Measurements from ENCODE around the gene GTF2F2. TPM values are rescaled to one million over a fixed set of nuclear protein-coding genes. Genes with fewer than 3 reads are reported as not detected.
"Not testable (repeated sequence)": the region's sequence is repeated elsewhere in the genome, so short reads cannot be mapped to it uniquely, and the experiment has no call there.

GTF2F2 gene
- total RNA-seq, 3 donors from 2014 or later (not counting 1 experiment from before 2014, with no cell fraction given), result 13.6 to 16.4 (median 15.7) TPM

DNA sequence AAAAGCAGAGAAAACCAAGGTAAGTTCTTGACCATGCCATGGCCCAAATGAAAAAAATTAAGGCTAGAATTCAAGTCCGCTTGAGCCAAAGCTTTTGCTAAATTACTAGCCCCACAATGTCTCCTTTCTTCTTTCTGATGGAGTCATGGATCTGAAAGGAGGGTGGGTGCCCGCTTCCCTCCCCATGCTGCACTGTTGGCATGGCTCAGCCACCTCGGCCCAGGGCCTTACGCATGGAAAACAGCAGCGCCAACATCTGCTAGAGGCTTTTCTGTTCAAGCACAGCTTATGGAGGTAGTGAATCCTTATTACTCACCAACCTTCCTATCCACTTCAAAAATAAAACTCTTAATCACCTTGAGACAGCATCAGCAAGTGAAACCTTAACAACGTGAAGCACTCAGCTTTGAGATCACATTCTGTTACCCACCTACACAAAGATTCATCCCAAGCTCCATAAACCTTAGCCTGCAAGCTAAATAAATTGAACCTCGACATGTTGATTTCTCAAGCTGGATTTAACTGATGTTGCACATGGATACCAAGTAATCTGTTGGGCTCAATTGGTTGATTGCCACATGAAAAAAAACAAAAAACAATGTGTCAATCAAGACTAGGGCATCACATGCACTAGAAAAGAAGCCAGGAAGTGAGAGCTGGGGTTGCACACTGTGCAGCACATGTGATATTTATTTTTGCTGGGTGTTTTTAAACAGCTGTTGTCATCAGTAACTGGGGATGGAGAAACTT is 177.3 kb downstream of the GTF2F2 start:
- peak; percentile 73 to 81 (median 78) for ATAC-seq
- H3K36me3 ChIP-seq (ENCODE audit: control insufficient read depth, insufficient read depth, low read length), result no peaks in the 10 kb centered on the region
- H3K4me3 ChIP-seq (ENCODE audit: low read length), result no peak overlapping the region
- H3K9me3 ChIP-seq (ENCODE audit: control insufficient read depth, insufficient read depth, low read length), result no peaks in the 10 kb centered on the region
- no peaks in the 10 kb centered on the region for H3K27me3 ChIP-seq (ENCODE audit: control insufficient read depth, insufficient read depth, low read length)
- Mint-ChIP-seq H3K4me1 (peaks cover 36 to 43% of the 10 kb centered on the region in 2 donors), H3K27me3 (ENCODE audit: low read depth in 2 of 2) (no peaks in the 10 kb centered on the region), H3K27ac (peak overlapping the region; percentile 48 to 67), H3K4me3 (peak overlapping the region; percentile 4), H3K36me3 (no peaks in the 10 kb centered on the region), H3K9me3 (no peaks in the 10 kb centered on the region)
- peak in 1 of 2 donors; percentile 54 for DNase-seq
- WGBS (ENCODE audit: insufficient coverage), result 78% methylated on average over 7 of the region's 7 CpGs
- intact Hi-C loops (cut with micrococcal nuclease), result no loop called here
- H3K27ac ChIP-seq (ENCODE audit: low read length), result peak overlapping the region; percentile 23
- peaks cover 50% of the 10 kb centered on the region for H3K4me1 ChIP-seq (ENCODE audit: control insufficient read depth, insufficient read depth, low read length)
- TF ChIP-seq CTCF (IDR thresholded peaks at IDR 0.05), result no peak

DNA sequence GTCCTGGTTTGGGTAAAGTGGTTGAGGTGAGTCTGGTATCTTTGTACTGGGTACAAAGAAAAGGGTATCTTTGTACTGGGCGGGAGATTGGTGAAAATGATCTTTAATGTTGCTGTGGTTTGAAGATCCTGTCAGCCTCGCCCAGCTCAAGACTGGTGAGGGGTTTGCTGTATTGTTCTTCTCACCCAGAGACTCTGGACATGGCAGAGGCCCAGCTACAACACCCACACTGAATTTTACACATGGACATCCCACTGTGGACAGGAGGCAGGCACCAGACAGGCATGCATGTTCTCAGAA is 177.8 kb downstream of the GTF2F2 start:
- Mint-ChIP-seq H3K4me3 (peak overlapping the region; percentile 4), H3K27me3 (ENCODE audit: low read depth in 2 of 2) (no peaks in the 10 kb centered on the region), H3K9me3 (no peaks in the 10 kb centered on the region), H3K4me1 (peaks cover 36 to 43% of the 10 kb centered on the region in 2 donors), H3K36me3 (no peaks in the 10 kb centered on the region), H3K27ac (peak overlapping the region; percentile 48 to 67)
- Histone ChIP-seq H3K4me3 (ENCODE audit: low read length) (no peak overlapping the region), H3K36me3 (ENCODE audit: control insufficient read depth, insufficient read depth, low read length) (no peaks in the 10 kb centered on the region), H3K27ac (ENCODE audit: low read length) (peak overlapping the region; percentile 37), H3K27me3 (ENCODE audit: control insufficient read depth, insufficient read depth, low read length) (no peaks in the 10 kb centered on the region), H3K4me1 (ENCODE audit: control insufficient read depth, insufficient read depth, low read length) (peaks cover 50% of the 10 kb centered on the region), H3K9me3 (ENCODE audit: control insufficient read depth, insufficient read depth, low read length) (no peaks in the 10 kb centered on the region)
- no peak for TF ChIP-seq CTCF (IDR thresholded peaks at IDR 0.05)
- intact Hi-C loops (cut with micrococcal nuclease), result no loop called here
- ATAC-seq, result no peak
- 29% methylated on average over 2 of the region's 2 CpGs for WGBS (ENCODE audit: insufficient coverage)
- DNase-seq, result no peak

DNA sequence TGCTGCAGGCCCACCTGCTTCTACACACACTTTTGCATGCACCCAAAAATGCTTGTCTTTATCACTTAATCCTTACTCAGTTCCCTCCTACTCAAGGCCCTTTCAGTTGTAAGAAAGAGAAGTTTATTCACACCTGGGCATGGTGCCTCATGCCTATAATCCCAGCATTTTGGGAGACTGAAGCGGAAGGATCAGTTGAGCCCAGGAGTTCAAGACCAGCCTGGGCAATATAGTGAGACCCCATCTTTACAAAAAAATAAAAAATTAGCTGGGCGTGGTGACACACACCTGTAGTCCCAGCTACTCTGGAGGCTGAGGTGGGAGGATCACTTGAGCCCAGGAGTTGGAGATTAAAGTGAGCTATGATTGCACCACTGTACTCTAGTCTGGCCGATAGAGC is 178.2 kb downstream of the GTF2F2 start:
- H3K27me3 ChIP-seq (ENCODE audit: control insufficient read depth, insufficient read depth, low read length); H3K27ac ChIP-seq (ENCODE audit: low read length); H3K4me3 ChIP-seq (ENCODE audit: low read length); DNase-seq; ATAC-seq; H3K9me3 Mint-ChIP-seq; H3K36me3 ChIP-seq (ENCODE audit: control insufficient read depth, insufficient read depth, low read length); H3K4me3 Mint-ChIP-seq; H3K9me3 ChIP-seq (ENCODE audit: control insufficient read depth, insufficient read depth, low read length); H3K36me3 Mint-ChIP-seq; intact Hi-C loops (cut with micrococcal nuclease); H3K27me3 Mint-ChIP-seq (ENCODE audit: low read depth in 2 of 2): not testable (repeated sequence)
- WGBS (ENCODE audit: insufficient coverage), result 94% methylated on average over 3 of the region's 3 CpGs
- peaks cover 50% of the 10 kb centered on the region for H3K4me1 ChIP-seq (ENCODE audit: control insufficient read depth, insufficient read depth, low read length)
- Mint-ChIP-seq H3K27ac (peak overlapping the region; percentile 48 to 67), H3K4me1 (peaks cover 36 to 43% of the 10 kb centered on the region in 2 donors)

- ATAC-seq, result no peak
- Histone ChIP-seq H3K4me1 (ENCODE audit: control insufficient read depth, insufficient read depth, low read length) (peaks cover 50% of the 10 kb centered on the region), H3K9me3 (ENCODE audit: control insufficient read depth, insufficient read depth, low read length) (no peaks in the 10 kb centered on the region), H3K4me3 (ENCODE audit: low read length) (no peak overlapping the region), H3K27ac (ENCODE audit: low read length) (no peak overlapping the region), H3K36me3 (ENCODE audit: control insufficient read depth, insufficient read depth, low read length) (no peaks in the 10 kb centered on the region), H3K27me3 (ENCODE audit: control insufficient read depth, insufficient read depth, low read length) (no peaks in the 10 kb centered on the region)
- DNase-seq, result no peak
- 92% methylated on average over 3 of the region's 3 CpGs for WGBS (ENCODE audit: insufficient coverage)
- peaks cover 36 to 43% of the 10 kb centered on the region in 2 donors for H3K4me1 Mint-ChIP-seq
- H3K27ac Mint-ChIP-seq, result peak overlapping the region; percentile 48 to 81
- peaks cover 0 to 3% of the 10 kb centered on the region in 2 donors for H3K27me3 Mint-ChIP-seq (ENCODE audit: low read depth in 2 of 2)
- intact Hi-C loops (cut with micrococcal nuclease), result no loop called here
- TF ChIP-seq CTCF (IDR thresholded peaks at IDR 0.05), result no peak
- H3K36me3 Mint-ChIP-seq, result no peaks in the 10 kb centered on the region
- no peak overlapping the region for H3K4me3 Mint-ChIP-seq
- no peaks in the 10 kb centered on the region for H3K9me3 Mint-ChIP-seq
Observed at GRCh38 chr13:45299194-45299593, 178.9 kb downstream of the GTF2F2 start.
